GM15510 (cell line): ENCODE results near the gene PRKAG2.

Experiments
- POLR2A ChIP-seq: IDR thresholded peaks from 3 replicates; pipeline ENCODE4 v1.6.1; 2011; ENCODE audit warnings: borderline replicate concordance; ENCODE audit not compliant: insufficient read length; ENCODE audit errors: extremely low read depth

Gene PRKAG2

GRCh38 chr7:151820491-151821105, 56.3 kb downstream of the PRKAG2 start:
- TF ChIP-seq POLR2A = no peak

- no peak for TF ChIP-seq POLR2A
Observed at GRCh38 chr7:151819866-151820265, 57.0 kb downstream of the PRKAG2 start.

- no peak for TF ChIP-seq POLR2A
Observed at GRCh38 chr7:151818674-151819519, 58.0 kb downstream of the PRKAG2 start.

GRCh38 chr7:151817981-151818673, 58.8 kb downstream of the PRKAG2 start:
- TF ChIP-seq POLR2A = no peak

GRCh38 chr7:151817315-151817690, 59.6 kb downstream of the PRKAG2 start:
- TF ChIP-seq POLR2A = no peak

GRCh38 chr7:151816562-151817314, 60.2 kb downstream of the PRKAG2 start:
- TF ChIP-seq POLR2A = no peak

- no peak for TF ChIP-seq POLR2A
Observed at GRCh38 chr7:151815419-151815818, 61.5 kb downstream of the PRKAG2 start.

- no peak for TF ChIP-seq POLR2A
Observed at GRCh38 chr7:151814400-151815009, 62.4 kb downstream of the PRKAG2 start.

- TF ChIP-seq POLR2A = no peak
Observed at GRCh38 chr7:151813997-151814396, 62.9 kb downstream of the PRKAG2 start.

- no peak for TF ChIP-seq POLR2A
Observed at GRCh38 chr7:151813445-151813844, 63.5 kb downstream of the PRKAG2 start.

- no peak for TF ChIP-seq POLR2A
Observed at GRCh38 chr7:151812967-151813366, 63.9 kb downstream of the PRKAG2 start.

- no peak for TF ChIP-seq POLR2A
Observed at GRCh38 chr7:151810441-151811232, 66.3 kb downstream of the PRKAG2 start.

GRCh38 chr7:151809864-151810170, 67.1 kb downstream of the PRKAG2 start:
- TF ChIP-seq POLR2A = no peak
